ENCODE measurements around the gene SCFD2. TPM values are rescaled to one million over a fixed set of nuclear protein-coding genes. Genes with fewer than 3 reads are reported as not detected.
A peak's percentile ranks its signal among the peaks of the same experiment; 100 is the strongest.

The SCFD2 gene
- total RNA-seq, 2 donors from 2014 or later = 16.8 to 30.5 TPM

- no peaks in the 10 kb centered on the region for H3K27me3 Mint-ChIP-seq
- no peaks in the 10 kb centered on the region for H3K36me3 Mint-ChIP-seq (ENCODE audit: low read depth)
- H3K4me1 Mint-ChIP-seq = no peaks in the 10 kb centered on the region
- no peak for ATAC-seq (replicated peaks)
- H3K9me3 Mint-ChIP-seq = no peaks in the 10 kb centered on the region
- H3K27ac Mint-ChIP-seq = no peak overlapping the region
- H3K4me3 Mint-ChIP-seq = no peak overlapping the region
Measured at GRCh38 chr4:53120778-53121177, 245.1 kb downstream of the SCFD2 start.

DNA sequence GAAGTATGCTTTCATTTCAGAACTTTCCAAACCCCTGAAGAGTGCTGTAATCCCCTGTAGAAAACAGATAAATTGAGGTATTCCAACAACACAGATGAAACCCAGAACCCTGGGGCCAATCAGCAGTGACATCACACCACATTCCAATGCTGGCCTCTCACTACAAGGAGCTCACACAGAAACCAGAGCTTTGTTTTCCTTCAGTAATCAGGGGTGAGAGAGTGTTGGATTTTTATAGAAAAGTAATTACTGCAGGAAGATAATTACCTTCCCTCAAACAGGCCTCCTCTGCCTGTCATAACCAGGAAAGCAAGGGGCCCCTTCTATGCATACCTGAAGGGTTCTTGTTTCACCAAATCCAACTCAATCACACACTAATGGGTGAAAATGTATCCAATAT is 246.2 kb downstream of the SCFD2 start:
- ATAC-seq (replicated peaks) = no peak

GRCh38 chr4:53118676-53119075 is 247.2 kb downstream of the SCFD2 start:
- no peak overlapping the region for H3K4me3 Mint-ChIP-seq
- H3K27me3 Mint-ChIP-seq = no peaks in the 10 kb centered on the region
- H3K27ac Mint-ChIP-seq = no peak overlapping the region
- H3K9me3 Mint-ChIP-seq = no peaks in the 10 kb centered on the region
- H3K36me3 Mint-ChIP-seq (ENCODE audit: low read depth) = peaks cover 6% of the 10 kb centered on the region
- no peak for ATAC-seq (replicated peaks)
- H3K4me1 Mint-ChIP-seq = no peaks in the 10 kb centered on the region

More for the DNA sequence above, 246.2 kb downstream of the SCFD2 start:
- Mint-ChIP-seq H3K4me1 (no peaks in the 10 kb centered on the region), H3K27ac (no peak overlapping the region), H3K4me3 (no peak overlapping the region), H3K36me3 (ENCODE audit: low read depth) (peaks cover 4% of the 10 kb centered on the region), H3K9me3 (no peaks in the 10 kb centered on the region), H3K27me3 (no peaks in the 10 kb centered on the region)

DNA sequence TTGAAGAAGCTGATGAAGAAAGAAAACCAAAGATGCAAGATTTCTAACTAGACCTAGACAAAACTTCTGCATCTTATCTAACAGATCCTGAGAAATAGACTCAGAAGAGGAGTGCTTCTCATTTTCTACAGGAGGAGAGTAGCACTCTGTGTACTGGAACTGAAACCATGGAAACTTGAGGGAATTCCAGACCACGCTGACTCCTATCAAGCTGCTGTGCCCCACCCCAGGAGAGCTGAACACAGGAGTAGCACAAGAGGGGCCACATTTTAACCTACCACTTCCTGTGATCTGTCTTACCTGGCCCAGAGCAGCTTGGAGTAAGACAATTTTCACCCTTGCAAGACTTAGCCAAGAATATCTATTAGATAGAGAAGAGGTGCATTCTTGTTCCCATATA is 248.9 kb downstream of the SCFD2 start:
- Mint-ChIP-seq H3K36me3 (ENCODE audit: low read depth) (peaks cover 6% of the 10 kb centered on the region), H3K27ac (no peak overlapping the region), H3K9me3 (no peaks in the 10 kb centered on the region), H3K27me3 (no peaks in the 10 kb centered on the region), H3K4me3 (no peak overlapping the region), H3K4me1 (no peaks in the 10 kb centered on the region)
- ATAC-seq (replicated peaks) = no peak

- H3K36me3 Mint-ChIP-seq (ENCODE audit: low read depth) = peaks cover 6% of the 10 kb centered on the region
- ATAC-seq (replicated peaks) = peak; percentile 99
- H3K9me3 Mint-ChIP-seq = no peaks in the 10 kb centered on the region
- H3K4me3 Mint-ChIP-seq = peak overlapping the region; percentile 29
- no peaks in the 10 kb centered on the region for H3K27me3 Mint-ChIP-seq
- H3K27ac Mint-ChIP-seq = peak overlapping the region; percentile 67
- no peaks in the 10 kb centered on the region for H3K4me1 Mint-ChIP-seq
Measured at GRCh38 chr4:53113431-53114225, 252.2 kb downstream of the SCFD2 start.

- Mint-ChIP-seq H3K9me3 (peaks cover 12% of the 10 kb centered on the region), H3K4me3 (no peak overlapping the region), H3K4me1 (no peaks in the 10 kb centered on the region), H3K27me3 (no peaks in the 10 kb centered on the region), H3K36me3 (ENCODE audit: low read depth) (peaks cover 8% of the 10 kb centered on the region), H3K27ac (no peak overlapping the region)
- ATAC-seq (replicated peaks) = no peak
Measured at GRCh38 chr4:53105313-53105712, 260.5 kb downstream of the SCFD2 start.

- ATAC-seq (replicated peaks) = no peak
- peaks cover 18% of the 10 kb centered on the region for H3K9me3 Mint-ChIP-seq
- peaks cover 13% of the 10 kb centered on the region for H3K36me3 Mint-ChIP-seq (ENCODE audit: low read depth)
- H3K27ac Mint-ChIP-seq = no peak overlapping the region
- no peaks in the 10 kb centered on the region for H3K27me3 Mint-ChIP-seq
- peaks cover 3% of the 10 kb centered on the region for H3K4me1 Mint-ChIP-seq
- no peak overlapping the region for H3K4me3 Mint-ChIP-seq
Measured at GRCh38 chr4:53103481-53103880, 262.4 kb downstream of the SCFD2 start.

DNA sequence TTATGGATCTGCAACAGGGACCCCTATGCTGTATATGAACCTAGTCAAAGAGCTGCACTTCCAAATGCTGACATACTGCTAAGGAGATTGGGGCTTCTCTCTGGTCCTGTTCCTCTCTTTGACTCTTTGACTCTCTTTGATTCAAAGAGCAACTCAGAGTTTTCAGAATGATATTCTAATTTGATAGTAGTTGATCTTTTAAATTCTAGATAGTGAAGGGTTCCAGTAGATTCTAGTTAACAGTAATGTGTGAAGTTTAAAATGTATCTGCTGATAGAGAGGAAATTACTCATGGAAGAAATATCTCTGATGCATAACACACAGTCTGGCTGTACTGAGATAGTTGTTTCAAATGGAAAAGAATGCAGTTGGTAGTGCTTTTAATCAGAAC is 264.7 kb downstream of the SCFD2 start:
- Mint-ChIP-seq H3K36me3 (ENCODE audit: low read depth) (peaks cover 16% of the 10 kb centered on the region), H3K4me1 (peaks cover 5% of the 10 kb centered on the region), H3K9me3 (peaks cover 8% of the 10 kb centered on the region), H3K4me3 (no peak overlapping the region), H3K27me3 (no peaks in the 10 kb centered on the region), H3K27ac (peak overlapping the region; percentile 61)
- ATAC-seq (replicated peaks) = peak; percentile 72

DNA sequence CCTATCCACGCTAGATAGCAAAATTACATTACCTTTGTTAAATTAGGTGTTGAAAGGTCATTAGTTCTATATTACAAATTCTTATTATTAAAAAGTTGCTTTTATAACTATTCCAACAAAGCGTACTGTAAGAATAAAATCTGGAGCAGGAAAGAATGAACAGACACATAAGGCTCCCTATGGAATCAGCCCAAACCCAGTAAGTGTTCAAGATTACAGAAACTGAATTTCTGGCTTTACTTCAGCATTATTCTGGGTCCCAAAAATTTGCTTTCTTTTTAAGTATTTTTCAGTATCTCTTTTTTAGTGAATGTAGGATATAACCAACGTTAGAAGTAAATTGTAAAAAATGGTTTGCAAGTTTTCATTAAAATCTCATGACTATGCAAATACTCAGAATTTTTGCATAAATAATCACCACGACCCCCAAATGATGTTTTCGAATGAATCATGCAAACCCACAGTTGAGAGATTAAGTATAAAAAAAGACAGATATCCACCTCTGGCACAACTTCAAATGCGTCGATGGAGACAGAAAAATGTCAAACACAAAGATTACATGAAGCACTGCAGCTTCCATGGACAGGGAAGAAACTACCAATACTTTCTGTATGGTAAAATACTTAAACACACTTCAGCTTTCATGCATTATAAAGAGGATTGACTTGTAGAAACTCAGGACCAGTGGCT is 265.2 kb downstream of the SCFD2 start:
- Mint-ChIP-seq H3K4me3 (no peak overlapping the region), H3K27me3 (no peaks in the 10 kb centered on the region), H3K4me1 (peaks cover 5% of the 10 kb centered on the region), H3K36me3 (ENCODE audit: low read depth) (peaks cover 16% of the 10 kb centered on the region), H3K9me3 (peaks cover 8% of the 10 kb centered on the region), H3K27ac (no peak overlapping the region)
- no peak for ATAC-seq (replicated peaks)

DNA sequence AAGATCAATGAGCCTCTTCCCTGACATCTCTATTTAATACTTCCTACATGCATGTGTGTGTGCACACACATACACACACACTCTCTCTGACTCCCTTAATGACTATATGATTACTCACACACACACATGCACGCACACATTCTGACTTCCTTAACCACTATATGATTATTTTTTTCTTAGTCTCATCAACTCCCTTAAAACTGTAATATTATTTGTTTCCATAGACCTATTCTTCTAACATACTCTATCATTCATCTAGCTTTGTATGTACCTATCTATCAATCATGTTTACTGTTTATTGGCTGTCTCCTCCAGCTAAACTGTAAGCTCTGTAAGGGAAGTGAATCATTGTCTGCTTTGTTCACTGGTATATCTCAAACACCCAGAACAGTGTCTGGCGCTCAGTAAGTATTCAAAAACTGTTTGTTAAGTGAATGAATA is 267.2 kb downstream of the SCFD2 start:
- H3K4me1 Mint-ChIP-seq = peaks cover 5% of the 10 kb centered on the region
- H3K4me3 Mint-ChIP-seq = no peak overlapping the region
- no peaks in the 10 kb centered on the region for H3K27me3 Mint-ChIP-seq
- no peak overlapping the region for H3K27ac Mint-ChIP-seq
- peak; percentile 43 for ATAC-seq (replicated peaks)
- H3K36me3 Mint-ChIP-seq (ENCODE audit: low read depth) = peaks cover 16% of the 10 kb centered on the region
- peaks cover 8% of the 10 kb centered on the region for H3K9me3 Mint-ChIP-seq

DNA sequence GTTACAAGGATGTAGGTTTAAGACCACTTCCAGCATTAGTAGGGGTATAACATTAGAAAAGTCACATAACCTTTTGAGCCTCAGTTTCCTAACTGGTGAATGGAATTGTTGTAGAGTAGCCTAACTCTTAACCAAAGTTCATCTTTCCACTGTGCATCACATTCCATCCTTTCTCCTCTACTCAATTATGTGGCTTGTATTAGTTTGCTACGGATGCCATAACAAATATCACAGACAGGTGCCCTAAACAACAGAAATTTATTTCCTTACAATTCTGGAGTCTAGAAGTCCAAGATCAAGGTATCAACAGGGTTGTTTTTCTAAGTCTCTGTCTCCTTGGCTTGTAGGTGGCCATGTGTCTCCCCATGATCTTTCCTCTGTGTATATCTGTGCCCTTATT is 271.8 kb downstream of the SCFD2 start:
- peaks cover 7% of the 10 kb centered on the region for H3K9me3 Mint-ChIP-seq

GRCh38 chr4:53089936-53090729 is 275.7 kb downstream of the SCFD2 start:
- Mint-ChIP-seq H3K4me1 (no peaks in the 10 kb centered on the region), H3K27ac (no peak overlapping the region), H3K4me3 (no peak overlapping the region), H3K27me3 (no peaks in the 10 kb centered on the region), H3K36me3 (ENCODE audit: low read depth) (no peaks in the 10 kb centered on the region), H3K9me3 (peaks cover 3% of the 10 kb centered on the region)
- no peak for ATAC-seq (replicated peaks)

More for the DNA sequence above, 271.8 kb downstream of the SCFD2 start:
- Mint-ChIP-seq H3K4me3 (no peak overlapping the region), H3K36me3 (ENCODE audit: low read depth) (peaks cover 8% of the 10 kb centered on the region), H3K27me3 (no peaks in the 10 kb centered on the region), H3K4me1 (peaks cover 5% of the 10 kb centered on the region), H3K27ac (no peak overlapping the region)
- no peak for ATAC-seq (replicated peaks)

- ATAC-seq (replicated peaks) = no peak
- Mint-ChIP-seq H3K27ac (no peak overlapping the region), H3K4me1 (no peaks in the 10 kb centered on the region), H3K4me3 (no peak overlapping the region), H3K27me3 (no peaks in the 10 kb centered on the region), H3K9me3 (peaks cover 12% of the 10 kb centered on the region), H3K36me3 (ENCODE audit: low read depth) (no peaks in the 10 kb centered on the region)
Measured at GRCh38 chr4:53088152-53088551, 277.7 kb downstream of the SCFD2 start.

- H3K4me1 Mint-ChIP-seq = peaks cover 5% of the 10 kb centered on the region
- H3K27me3 Mint-ChIP-seq = no peaks in the 10 kb centered on the region
- no peak overlapping the region for H3K27ac Mint-ChIP-seq
- H3K4me3 Mint-ChIP-seq = no peak overlapping the region
- H3K36me3 Mint-ChIP-seq (ENCODE audit: low read depth) = no peaks in the 10 kb centered on the region
- no peaks in the 10 kb centered on the region for H3K9me3 Mint-ChIP-seq
- no peak for ATAC-seq (replicated peaks)
Measured at GRCh38 chr4:53076374-53076958, 289.4 kb downstream of the SCFD2 start.
